SKM-1 treated with dmso at 0.1 percent for 144 hours (cell line): ENCODE data around the gene LHX2.

Experiments used
- DNase-seq: peaks from one replicate; lab custom pipeline; 2025; ENCODE audit not compliant: unreplicated experiment; lab: John Stamatoyannopoulos, UW

Gene LHX2

GRCh38 chr9:124012368-124013301 lies 1.1 kb downstream of the LHX2 start:
- no peak for DNase-seq

- no peak for DNase-seq
These were observed 2.0 kb downstream of the LHX2 start for GRCh38 chr9:124013309-124014210.

- DNase-seq, result no peak
These were observed 2.8 kb downstream of the LHX2 start for GRCh38 chr9:124014211-124014955.

- DNase-seq, result no peak
These were observed 3.5 kb downstream of the LHX2 start for GRCh38 chr9:124014956-124015660.

- no peak for DNase-seq
These were observed 4.1 kb downstream of the LHX2 start for GRCh38 chr9:124015661-124016131.

GRCh38 chr9:124016175-124017050 lies 4.8 kb downstream of the LHX2 start:
- DNase-seq, result no peak

- no peak for DNase-seq
These were observed 5.7 kb downstream of the LHX2 start for GRCh38 chr9:124017051-124017928.

- no peak for DNase-seq
These were observed 6.6 kb downstream of the LHX2 start for GRCh38 chr9:124017929-124018729.

- no peak for DNase-seq
These were observed 7.4 kb downstream of the LHX2 start for GRCh38 chr9:124018730-124019697.

GRCh38 chr9:124019771-124020519 lies 8.4 kb downstream of the LHX2 start:
- no peak for DNase-seq

- DNase-seq, result no peak
These were observed 9.2 kb downstream of the LHX2 start for GRCh38 chr9:124020520-124021384.

GRCh38 chr9:124021385-124021769 lies 9.8 kb downstream of the LHX2 start:
- no peak for DNase-seq

- DNase-seq, result no peak
These were observed 10.9 kb downstream of the LHX2 start for GRCh38 chr9:124022201-124023121.

- no peak for DNase-seq
These were observed 12.5 kb downstream of the LHX2 start for GRCh38 chr9:124024107-124024506.
